Uterus (tissue), 2 donors: ENCODE measurements around the gene NPW.

Source experiments
- CTCF ChIP-seq, 4 experiments: fragments of 200-600 bp in 2 of 4; fragments of 450-650 bp in 2 of 4; sonication (generic) in 2 of 4; IDR thresholded peaks; one replicate each; pipeline ENCODE4 v1.5.1; 2016 to 2019; ENCODE audit warnings: antibody characterized with exemption in 4 of 4, mild to moderate bottlenecking in 2 of 4, moderate library complexity in 1 of 4
- POLR2A ChIP-seq, 2 donors: fragments of 450-650 bp; IDR thresholded peaks; one replicate each; pipeline ENCODE4 v1.6.1; 2016; ENCODE audit warnings: antibody characterized with exemption in 2 of 2, mild to moderate bottlenecking in 1 of 2, moderate library complexity in 1 of 2

GRCh38 chr16:2037647-2038381 lies 18.2 kb downstream of the NPW start:
- no peak for TF ChIP-seq POLR2A (IDR thresholded peaks at IDR 0.05)
- TF ChIP-seq CTCF (IDR thresholded peaks at IDR 0.05), result no peak
